HEK293 (cell line): ENCODE measurements around the gene CALM3.

ENCODE experiments used
- CTCF ChIP-seq: fragments of 450-650 bp; formaldehyde crosslinking; IDR thresholded peaks from 2 replicates; pipeline ENCODE4 v1.5.1; 2016; ENCODE audit warnings: missing biosample characterization, missing genetic modification characterization
- HOXA7 ChIP-seq: sonication (generic); formaldehyde crosslinking; IDR thresholded peaks from 2 replicates; pipeline ENCODE4 v1.8.1; 2022; ENCODE audit warnings: missing genetic modification reagents, borderline replicate concordance
- YY1 ChIP-seq: fragments of 450-650 bp; formaldehyde crosslinking; IDR thresholded peaks from 2 replicates; pipeline ENCODE4 v1.5.1; 2018; ENCODE audit warnings: missing biosample characterization, missing genetic modification characterization
- ZEB2 ChIP-seq: fragments of 450-650 bp; formaldehyde crosslinking; IDR thresholded peaks from 2 replicates; pipeline ENCODE4 v1.5.1; 2016; ENCODE audit warnings: missing biosample characterization, missing genetic modification characterization
- ZNF2 ChIP-seq: fragments of 450-650 bp; formaldehyde crosslinking; IDR thresholded peaks from 2 replicates; pipeline ENCODE4 v1.5.1; 2016; ENCODE audit warnings: missing biosample characterization, missing genetic modification characterization
- ZNF274 ChIP-seq, 2 experiments: fragments of 200-500 bp in 1 of 2; fragments of 450-650 bp in 1 of 2; sonication (Bioruptor generic) in 1 of 2; formaldehyde crosslinking in 1 of 2; IDR thresholded peaks; 2 replicates each; pipeline versions ENCODE4 v1.5.1 to v1.6.1; 2014 to 2016; ENCODE audit warnings: borderline replicate concordance in 1 of 2, inconsistent platforms in 1 of 2, low read length in 1 of 2, missing biosample characterization in 1 of 2, missing genetic modification characterization in 1 of 2
- ZNF426 ChIP-seq: fragments of 450-650 bp; formaldehyde crosslinking; IDR thresholded peaks from 2 replicates; pipeline ENCODE4 v1.5.1; 2017; ENCODE audit warnings: missing biosample characterization, missing genetic modification characterization, mild to moderate bottlenecking, inconsistent platforms, moderate library complexity
- ZNF548 ChIP-seq: fragments of 450-650 bp; formaldehyde crosslinking; IDR thresholded peaks from 2 replicates; pipeline ENCODE4 v1.5.1; 2016; ENCODE audit warnings: missing biosample characterization, missing genetic modification characterization
- ZNF561 ChIP-seq: fragments of 450-650 bp; IDR thresholded peaks from 2 replicates; pipeline ENCODE4 v1.5.1; 2018; ENCODE audit warnings: missing biosample characterization, missing genetic modification characterization, borderline replicate concordance
- ZNF585B ChIP-seq: fragments of 450-650 bp; formaldehyde crosslinking; IDR thresholded peaks from 2 replicates; pipeline ENCODE4 v1.5.1; 2016; ENCODE audit warnings: missing biosample characterization, missing genetic modification characterization
- ZNF629 ChIP-seq: fragments of 450-650 bp; formaldehyde crosslinking; IDR thresholded peaks from 2 replicates; pipeline ENCODE4 v1.5.1; 2017; ENCODE audit warnings: missing biosample characterization, missing genetic modification characterization
- TF ChIP-seq, protein P1 (sequence below): fragments of 450-650 bp; formaldehyde crosslinking; IDR thresholded peaks from 2 replicates; pipeline ENCODE4 v1.5.1; 2016; ENCODE audit warnings: missing biosample characterization, missing genetic modification characterization
- TF ChIP-seq, protein P2 (sequence below): fragments of 450-650 bp; formaldehyde crosslinking; IDR thresholded peaks from 2 replicates; pipeline ENCODE4 v1.5.1; 2016; ENCODE audit warnings: missing biosample characterization, missing genetic modification characterization
- TF ChIP-seq, protein P3 (sequence below): fragments of 450-650 bp; formaldehyde crosslinking; IDR thresholded peaks from 2 replicates; pipeline ENCODE4; 2016; ENCODE audit warnings: missing biosample characterization, missing genetic modification characterization

- TF ChIP-seq, protein P1, sequence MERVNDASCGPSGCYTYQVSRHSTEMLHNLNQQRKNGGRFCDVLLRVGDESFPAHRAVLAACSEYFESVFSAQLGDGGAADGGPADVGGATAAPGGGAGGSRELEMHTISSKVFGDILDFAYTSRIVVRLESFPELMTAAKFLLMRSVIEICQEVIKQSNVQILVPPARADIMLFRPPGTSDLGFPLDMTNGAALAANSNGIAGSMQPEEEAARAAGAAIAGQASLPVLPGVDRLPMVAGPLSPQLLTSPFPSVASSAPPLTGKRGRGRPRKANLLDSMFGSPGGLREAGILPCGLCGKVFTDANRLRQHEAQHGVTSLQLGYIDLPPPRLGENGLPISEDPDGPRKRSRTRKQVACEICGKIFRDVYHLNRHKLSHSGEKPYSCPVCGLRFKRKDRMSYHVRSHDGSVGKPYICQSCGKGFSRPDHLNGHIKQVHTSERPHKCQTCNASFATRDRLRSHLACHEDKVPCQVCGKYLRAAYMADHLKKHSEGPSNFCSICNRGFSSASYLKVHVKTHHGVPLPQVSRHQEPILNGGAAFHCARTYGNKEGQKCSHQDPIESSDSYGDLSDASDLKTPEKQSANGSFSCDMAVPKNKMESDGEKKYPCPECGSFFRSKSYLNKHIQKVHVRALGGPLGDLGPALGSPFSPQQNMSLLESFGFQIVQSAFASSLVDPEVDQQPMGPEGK: no peak
- TF ChIP-seq, protein P2, sequence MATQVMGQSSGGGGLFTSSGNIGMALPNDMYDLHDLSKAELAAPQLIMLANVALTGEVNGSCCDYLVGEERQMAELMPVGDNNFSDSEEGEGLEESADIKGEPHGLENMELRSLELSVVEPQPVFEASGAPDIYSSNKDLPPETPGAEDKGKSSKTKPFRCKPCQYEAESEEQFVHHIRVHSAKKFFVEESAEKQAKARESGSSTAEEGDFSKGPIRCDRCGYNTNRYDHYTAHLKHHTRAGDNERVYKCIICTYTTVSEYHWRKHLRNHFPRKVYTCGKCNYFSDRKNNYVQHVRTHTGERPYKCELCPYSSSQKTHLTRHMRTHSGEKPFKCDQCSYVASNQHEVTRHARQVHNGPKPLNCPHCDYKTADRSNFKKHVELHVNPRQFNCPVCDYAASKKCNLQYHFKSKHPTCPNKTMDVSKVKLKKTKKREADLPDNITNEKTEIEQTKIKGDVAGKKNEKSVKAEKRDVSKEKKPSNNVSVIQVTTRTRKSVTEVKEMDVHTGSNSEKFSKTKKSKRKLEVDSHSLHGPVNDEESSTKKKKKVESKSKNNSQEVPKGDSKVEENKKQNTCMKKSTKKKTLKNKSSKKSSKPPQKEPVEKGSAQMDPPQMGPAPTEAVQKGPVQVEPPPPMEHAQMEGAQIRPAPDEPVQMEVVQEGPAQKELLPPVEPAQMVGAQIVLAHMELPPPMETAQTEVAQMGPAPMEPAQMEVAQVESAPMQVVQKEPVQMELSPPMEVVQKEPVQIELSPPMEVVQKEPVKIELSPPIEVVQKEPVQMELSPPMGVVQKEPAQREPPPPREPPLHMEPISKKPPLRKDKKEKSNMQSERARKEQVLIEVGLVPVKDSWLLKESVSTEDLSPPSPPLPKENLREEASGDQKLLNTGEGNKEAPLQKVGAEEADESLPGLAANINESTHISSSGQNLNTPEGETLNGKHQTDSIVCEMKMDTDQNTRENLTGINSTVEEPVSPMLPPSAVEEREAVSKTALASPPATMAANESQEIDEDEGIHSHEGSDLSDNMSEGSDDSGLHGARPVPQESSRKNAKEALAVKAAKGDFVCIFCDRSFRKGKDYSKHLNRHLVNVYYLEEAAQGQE (tag by site-specific recombination): no peak
- no peak for TF ChIP-seq CTCF (tag by site-specific recombination)
- TF ChIP-seq ZNF548 (tag by site-specific recombination): no peak
- TF ChIP-seq, protein P3, sequence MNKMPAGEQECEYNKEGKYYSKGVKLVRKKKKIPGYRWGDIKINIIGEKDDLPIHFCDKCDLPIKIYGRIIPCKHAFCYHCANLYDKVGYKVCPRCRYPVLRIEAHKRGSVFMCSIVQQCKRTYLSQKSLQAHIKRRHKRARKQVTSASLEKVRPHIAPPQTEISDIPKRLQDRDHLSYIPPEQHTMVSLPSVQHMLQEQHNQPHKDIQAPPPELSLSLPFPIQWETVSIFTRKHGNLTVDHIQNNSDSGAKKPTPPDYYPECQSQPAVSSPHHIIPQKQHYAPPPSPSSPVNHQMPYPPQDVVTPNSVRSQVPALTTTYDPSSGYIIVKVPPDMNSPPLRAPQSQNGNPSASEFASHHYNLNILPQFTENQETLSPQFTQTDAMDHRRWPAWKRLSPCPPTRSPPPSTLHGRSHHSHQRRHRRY (tag by site-specific recombination): no peak
- no peak for TF ChIP-seq ZNF561 (tag by site-specific recombination)
- TF ChIP-seq ZEB2 (tag by site-specific recombination): no peak
- no peak for TF ChIP-seq YY1 (tag by site-specific recombination)
- TF ChIP-seq ZNF585B (tag by site-specific recombination): no peak
- no peak for TF ChIP-seq ZNF629 (tag by site-specific recombination)
- no peak for TF ChIP-seq ZNF2 (tag by site-specific recombination)
- TF ChIP-seq ZNF274 (IDR thresholded peaks at IDR 0.05; ENCODE audit: low read length): no peak
- no peak for TF ChIP-seq ZNF274 (tag by site-specific recombination; IDR thresholded peaks at IDR 0.05; ENCODE audit: borderline replicate concordance)
- no peak for TF ChIP-seq HOXA7 (CRISPR knock-in tag)
- no peak for TF ChIP-seq ZNF426 (tag by site-specific recombination)
These were observed 20.9 kb upstream of the CALM3 start for GRCh38 chr19:46580247-46580646.
